H9 (cell line): Measurements from ENCODE around the gene STT3B. TPM values are rescaled to one million over a fixed set of nuclear protein-coding genes. Genes with fewer than 3 reads are reported as not detected.

Experiments used
- DNase-seq: peaks from one replicate; pipeline ENCODE4 v3.0.0-alpha.2; 2017
- H2AFZ ChIP-seq: one replicate; pipeline ENCODE4 v1.6.1; 2013; ENCODE audit warnings: mild to moderate bottlenecking, low read length, control low read depth, moderate library complexity
- H2AK5ac ChIP-seq: 2 replicates; pipeline ENCODE4 v1.6.1; 2013; ENCODE audit warnings: low read length, control low read depth, mixed read lengths; ENCODE audit not compliant: insufficient read length
- H2BK120ac ChIP-seq: one replicate; pipeline ENCODE4 v1.6.1; 2013; ENCODE audit warnings: low read depth, mild to moderate bottlenecking, low read length, control low read depth, inconsistent platforms; ENCODE audit not compliant: poor library complexity, severe bottlenecking
- H2BK12ac ChIP-seq: 2 replicates; pipeline ENCODE4 v1.6.1; 2013; ENCODE audit warnings: low read length, control low read depth, mixed read lengths, low read depth; ENCODE audit not compliant: insufficient read length
- H2BK15ac ChIP-seq: 2 replicates; pipeline ENCODE4 v1.6.1; 2013; ENCODE audit warnings: low read depth, low read length, control low read depth
- H2BK20ac ChIP-seq: one replicate; pipeline ENCODE4 v1.6.1; 2013; ENCODE audit warnings: low read depth, mild to moderate bottlenecking, low read length, control low read depth, inconsistent platforms; ENCODE audit not compliant: poor library complexity, severe bottlenecking
- H2BK5ac ChIP-seq: 2 replicates; pipeline ENCODE4 v1.6.1; 2013; ENCODE audit warnings: low read length, control low read depth, mixed read lengths; ENCODE audit not compliant: insufficient read length
- H3K14ac ChIP-seq: 2 replicates; pipeline ENCODE4 v1.6.1; 2013; ENCODE audit warnings: low read length, control low read depth; ENCODE audit not compliant: insufficient read depth
- H3K18ac ChIP-seq: 2 replicates; pipeline ENCODE4 v1.6.1; 2013; ENCODE audit warnings: low read depth, mild to moderate bottlenecking, mixed read lengths, low read length, control low read depth; ENCODE audit not compliant: insufficient read length
- H3K23ac ChIP-seq: 2 replicates; pipeline ENCODE4 v1.6.1; 2013; ENCODE audit warnings: low read length, control low read depth, mixed read lengths, low read depth; ENCODE audit not compliant: insufficient read length
- H3K23me2 ChIP-seq: 2 replicates; pipeline ENCODE4 v1.6.1; 2013; ENCODE audit warnings: low read depth, mild to moderate bottlenecking, mixed read lengths, low read length, control low read depth; ENCODE audit not compliant: insufficient read length, poor library complexity, severe bottlenecking
- H3K27ac ChIP-seq: 2 replicates; pipeline ENCODE4 v1.5.1; 2013; ENCODE audit warnings: low read length, control low read depth, mixed read lengths, low read depth; ENCODE audit not compliant: insufficient read length
- H3K27me3 ChIP-seq: 2 replicates; pipeline ENCODE4 v1.6.1; 2013; ENCODE audit warnings: low read length, control low read depth, inconsistent platforms; ENCODE audit not compliant: insufficient read depth
- H3K4ac ChIP-seq: 2 replicates; pipeline ENCODE4 v1.6.1; 2013; ENCODE audit warnings: low read depth, mild to moderate bottlenecking, control low read depth, inconsistent platforms, low read length, moderate library complexity
- H3K4me1 ChIP-seq: 2 replicates; pipeline ENCODE4 v1.6.1; 2013; ENCODE audit warnings: low read length, control low read depth, inconsistent platforms; ENCODE audit not compliant: insufficient read depth
- H3K4me2 ChIP-seq: 2 replicates; pipeline ENCODE4 v1.6.1; 2013; ENCODE audit warnings: low read length, control low read depth, mixed read lengths; ENCODE audit not compliant: insufficient read length, insufficient read depth
- H3K56ac ChIP-seq: 2 replicates; pipeline ENCODE4 v1.6.1; 2013; ENCODE audit warnings: low read depth, mild to moderate bottlenecking, mixed read lengths, low read length, control low read depth; ENCODE audit not compliant: insufficient read length
- H3K79me1 ChIP-seq: 2 replicates; pipeline ENCODE4 v1.6.1; 2013; ENCODE audit warnings: low read depth, mild to moderate bottlenecking, moderate library complexity, low read length, control low read depth, inconsistent platforms; ENCODE audit not compliant: insufficient read depth, poor library complexity, severe bottlenecking
- H3K79me2 ChIP-seq: 2 replicates; pipeline ENCODE4 v1.6.1; 2013; ENCODE audit warnings: low read length, control low read depth, inconsistent platforms; ENCODE audit not compliant: insufficient read depth
- H3K9ac ChIP-seq: 2 replicates; pipeline ENCODE4 v1.6.1; 2013; ENCODE audit warnings: low read length, control low read depth, mixed read lengths; ENCODE audit not compliant: insufficient read length; ENCODE audit errors: extremely low read depth
- H3K9me3 ChIP-seq: one replicate; pipeline ENCODE4 v1.6.1; 2013; ENCODE audit warnings: low read depth, low read length, inconsistent platforms; ENCODE audit not compliant: control insufficient read depth
- H3T11ph ChIP-seq: one replicate; pipeline ENCODE4 v1.6.1; 2013; ENCODE audit warnings: mild to moderate bottlenecking, low read length, control low read depth, inconsistent platforms
- H4K20me1 ChIP-seq: one replicate; pipeline ENCODE4 v1.6.1; 2013; ENCODE audit not compliant: control insufficient read depth, insufficient read length, insufficient read depth
- H4K5ac ChIP-seq: 2 replicates; pipeline ENCODE4 v1.6.1; 2013; ENCODE audit warnings: low read depth, mild to moderate bottlenecking, mixed read lengths, low read length, control low read depth; ENCODE audit not compliant: insufficient read length
- H4K8ac ChIP-seq: replicated peaks from 2 replicates; pipeline ENCODE4 v1.6.1; 2013; ENCODE audit warnings: low read length, control low read depth, mixed read lengths, low read depth; ENCODE audit not compliant: insufficient read length
- H4K91ac ChIP-seq: 2 replicates; pipeline ENCODE4 v1.6.1; 2013; ENCODE audit warnings: low read depth, mild to moderate bottlenecking, moderate library complexity, mixed read lengths, low read length, control low read depth; ENCODE audit not compliant: insufficient read length
- H3K27ac Mint-ChIP-seq, 3 experiments: 2 replicates in 2 of 3; 3 replicates in 1 of 3; pipeline ENCODE4 v1.8.0; 2020 to 2021; ENCODE audit warnings: mixed read lengths in 3 of 3, mild to moderate bottlenecking in 1 of 3, moderate library complexity in 1 of 3
- H3K27me3 Mint-ChIP-seq: 2 replicates; pipeline ENCODE4 v1.8.0; 2021; ENCODE audit warnings: low read depth, mild to moderate bottlenecking, moderate library complexity, mixed read lengths
- H3K36me3 Mint-ChIP-seq, 3 experiments: 2 replicates in 2 of 3; 3 replicates in 1 of 3; pipeline ENCODE4 v1.8.0; 2020 to 2021; ENCODE audit warnings: low read depth in 3 of 3, mixed read lengths in 3 of 3; ENCODE audit not compliant: insufficient read depth in 1 of 3
- H3K4me1 Mint-ChIP-seq, 2 experiments: 2 replicates each; pipeline ENCODE4 v1.8.0; 2020; ENCODE audit warnings: mixed read lengths in 2 of 2
- H3K4me3 Mint-ChIP-seq, 2 experiments: 2 replicates in 1 of 2; 3 replicates in 1 of 2; pipeline ENCODE4 v1.8.0; 2020 to 2021; ENCODE audit warnings: mild to moderate bottlenecking in 2 of 2, mixed read lengths in 2 of 2, moderate library complexity in 1 of 2
- H3K9me3 Mint-ChIP-seq, 2 experiments: 2 replicates in 1 of 2; 3 replicates in 1 of 2; pipeline ENCODE4 v1.8.0; 2020; ENCODE audit warnings: mild to moderate bottlenecking in 2 of 2, mixed read lengths in 2 of 2, moderate library complexity in 1 of 2
- CTCF ChIP-seq: fragments of 200-600 bp; sonication (generic); conservative IDR thresholded peaks from 3 replicates; pipeline ENCODE4 v1.8.0; 2021; ENCODE audit warnings: antibody characterized with exemption, mild to moderate bottlenecking
- WGBS: extraction: QIAGEN DNeasy Blood & Tissue Kit; methylation state at CpG from one replicate; pipeline ENCODE4 v1.1.7; 2013; ENCODE audit warnings: missing lambda C conversion rate, low lambda C conversion rate, mixed read lengths; ENCODE audit not compliant: insufficient read length; ENCODE audit errors: extremely low coverage; 5-methylcytosine and 5-hydroxymethylcytosine counted together
- total RNA-seq: library from RNA; stranded (reverse); gene quantifications from 2 replicates; pipeline ENCODE4 v1.2.1, GENCODE V29; 2021

The STT3B gene
- total RNA-seq, 1 experiment from 2014 or later: 79.9 TPM

GRCh38 chr3:31653464-31653863, 120.7 kb downstream of the STT3B start:
- Histone ChIP-seq H3K14ac (no peak overlapping the region), H2BK15ac (no peak overlapping the region), H4K20me1 (no peaks in the 10 kb centered on the region), H3K4ac (no peak overlapping the region), H3T11ph (no peak overlapping the region), H3K27me3 (no peaks in the 10 kb centered on the region), H3K79me1 (no peaks in the 10 kb centered on the region), H4K8ac (no peak overlapping the region), H3K23ac (no peak overlapping the region), H2BK20ac (no peak overlapping the region), H3K9ac (no peak overlapping the region), H2BK12ac (no peak overlapping the region), H4K5ac (no peak overlapping the region), H3K27ac (no peak overlapping the region), H2BK120ac (no peak overlapping the region), H3K23me2 (no peaks in the 10 kb centered on the region), H3K9me3 (peaks cover 6% of the 10 kb centered on the region), H3K56ac (no peak overlapping the region), H2BK5ac (no peak overlapping the region), H3K18ac (no peak overlapping the region), H3K4me1 (no peaks in the 10 kb centered on the region), H2AFZ (no peak overlapping the region), H2AK5ac (no peak overlapping the region), H3K4me2 (no peak overlapping the region), H3K79me2 (no peaks in the 10 kb centered on the region), H4K91ac (no peak overlapping the region)
- H3K27me3 Mint-ChIP-seq: no peaks in the 10 kb centered on the region; the same call in 1 of the 2 replicates
- no peaks in the 10 kb centered on the region for H3K4me1 Mint-ChIP-seq
- no peak for DNase-seq
- H3K36me3 Mint-ChIP-seq: peaks cover 77 to 97% (median 86%) of the 10 kb centered on the region in 3 experiments
- H3K9me3 Mint-ChIP-seq: peaks cover 77 to 87% of the 10 kb centered on the region in 2 experiments
- H3K27ac Mint-ChIP-seq: no peak overlapping the region
- no CpG with 5 or more reads among the region's 1 CpG for WGBS
- H3K4me3 Mint-ChIP-seq: no peak overlapping the region
- TF ChIP-seq CTCF: no peak
